GM13976 (cell line): ENCODE results near the gene ADCY4.

Source experiments
- DNase-seq: peaks from one replicate; pipeline ENCODE4 v3.0.0; 2012; ENCODE audit warnings: low spot score
- CTCF ChIP-seq: IDR thresholded peaks from 2 replicates; pipeline ENCODE4 v1.5.1; 2012; ENCODE audit warnings: borderline replicate concordance, mild to moderate bottlenecking; ENCODE audit not compliant: insufficient read depth; ENCODE audit errors: extremely low read depth, missing control alignments, control extremely low read depth
- in situ Hi-C: fragments of 300-500 bp; cut with MboI; formaldehyde crosslinking; loops from one replicate; pipeline ENCODE4 v1.12.0; 2022; ENCODE audit warnings: low sequenced_read_pairs, mixed read lengths, inconsistent platforms; ENCODE audit not compliant: unreplicated experiment

Gene ADCY4

GRCh38 chr14:24284501-24285035 lies 50.3 kb downstream of the ADCY4 start:
- no peak for DNase-seq
- in situ Hi-C loops = loop anchor here (5.0 kb wide), 1 partner anchor 37 kb away; no protein-coding TSS in a partner anchor
- TF ChIP-seq CTCF = no peak

GRCh38 chr14:24283796-24284460 lies 50.9 kb downstream of the ADCY4 start:
- TF ChIP-seq CTCF = no peak
- DNase-seq = no peak
- in situ Hi-C loops = no loop called here

- in situ Hi-C loops = no loop called here
- no peak for DNase-seq
- no peak for TF ChIP-seq CTCF
These were observed 52.1 kb downstream of the ADCY4 start for GRCh38 chr14:24282736-24283135.

- DNase-seq = no peak
- in situ Hi-C loops = no loop called here
- TF ChIP-seq CTCF = no peak
These were observed 53.2 kb downstream of the ADCY4 start for GRCh38 chr14:24281636-24282035.

- no peak for TF ChIP-seq CTCF
- in situ Hi-C loops = no loop called here
- no peak for DNase-seq
These were observed 53.9 kb downstream of the ADCY4 start for GRCh38 chr14:24280797-24281460.

- in situ Hi-C loops = no loop called here
- peak; percentile 29 for TF ChIP-seq CTCF
- no peak for DNase-seq
These were observed 55.3 kb downstream of the ADCY4 start for GRCh38 chr14:24279301-24280186.
